Measurements from ENCODE around the gene IMPDH1.
A peak's percentile ranks its signal among the peaks of the same experiment; 100 is the strongest.

IMPDH1 gene

DNA sequence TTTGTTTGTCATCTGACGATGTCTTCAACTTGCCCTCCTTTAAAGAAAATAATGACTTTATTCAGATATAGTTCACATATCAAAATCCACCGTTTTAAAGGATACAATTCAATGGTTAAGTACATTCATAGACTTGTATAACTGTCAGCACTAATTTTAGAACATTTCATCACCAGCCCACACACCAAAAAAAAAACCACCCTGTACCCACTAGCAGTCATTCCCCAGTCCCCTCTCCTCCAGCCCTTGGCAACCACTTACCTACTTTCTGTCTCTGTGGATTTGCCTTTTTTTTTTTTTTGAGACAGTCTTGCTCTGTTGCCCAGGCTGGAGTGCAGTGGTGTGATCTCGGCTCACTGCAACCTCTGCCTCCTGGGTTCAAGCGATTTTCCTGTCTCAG, 40.6 kb upstream of the IMPDH1 start:
- Histone ChIP-seq H3K27ac (ENCODE audit: low read length) (no peak overlapping the region), H3K36me3 (ENCODE audit: insufficient read depth, low read depth, low read length) (no peaks in the 10 kb centered on the region), H3K4me3 (ENCODE audit: low read length) (no peak overlapping the region), H3K9ac (ENCODE audit: low read depth, low read length) (no peak overlapping the region), H3K4me1 (ENCODE audit: insufficient read depth, low read length) (peaks cover 15% of the 10 kb centered on the region), H3K9me3 (ENCODE audit: insufficient read depth, low read depth, low read length) (no peaks in the 10 kb centered on the region), H3K27me3 (ENCODE audit: insufficient read depth, low read length) (peaks cover 6% of the 10 kb centered on the region; the same call in 1 of the 2 replicates)

DNA sequence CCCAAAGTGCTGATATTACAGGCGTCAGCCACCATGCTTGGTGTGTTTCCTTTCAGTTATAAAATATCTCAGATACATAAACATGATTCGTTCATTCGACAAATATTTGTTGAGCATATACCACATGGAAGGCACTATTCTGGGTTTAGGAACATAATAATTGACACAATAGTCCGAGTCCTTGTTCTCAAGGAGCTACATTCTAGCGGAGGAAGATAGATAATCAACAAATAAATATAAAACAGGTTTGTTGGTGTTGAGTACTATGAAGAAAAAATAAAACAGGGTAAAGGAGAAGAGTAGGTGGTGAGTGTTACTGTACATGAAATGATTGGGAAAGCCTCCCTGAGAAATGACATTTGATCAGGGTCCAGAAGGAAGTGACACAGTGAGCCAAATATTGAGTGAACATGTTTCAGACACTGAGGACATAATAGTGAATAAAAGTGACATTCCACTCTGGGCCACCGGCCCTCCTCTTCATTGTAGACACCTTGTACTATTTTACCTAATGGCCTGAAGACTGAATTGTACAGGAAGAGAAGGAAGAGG, 39.0 kb upstream of the IMPDH1 start:
- no peak overlapping the region for H3K4me3 ChIP-seq (ENCODE audit: low read length)
- H3K9me3 ChIP-seq (ENCODE audit: insufficient read depth, low read depth, low read length) = no peaks in the 10 kb centered on the region
- H3K27ac ChIP-seq (ENCODE audit: low read length) = no peak overlapping the region
- H3K4me1 ChIP-seq (ENCODE audit: insufficient read depth, low read length) = peaks cover 6% of the 10 kb centered on the region
- H3K27me3 ChIP-seq (ENCODE audit: insufficient read depth, low read length) = no peaks in the 10 kb centered on the region
- H3K36me3 ChIP-seq (ENCODE audit: insufficient read depth, low read depth, low read length) = no peaks in the 10 kb centered on the region
- no peak overlapping the region for H3K9ac ChIP-seq (ENCODE audit: low read depth, low read length)

DNA sequence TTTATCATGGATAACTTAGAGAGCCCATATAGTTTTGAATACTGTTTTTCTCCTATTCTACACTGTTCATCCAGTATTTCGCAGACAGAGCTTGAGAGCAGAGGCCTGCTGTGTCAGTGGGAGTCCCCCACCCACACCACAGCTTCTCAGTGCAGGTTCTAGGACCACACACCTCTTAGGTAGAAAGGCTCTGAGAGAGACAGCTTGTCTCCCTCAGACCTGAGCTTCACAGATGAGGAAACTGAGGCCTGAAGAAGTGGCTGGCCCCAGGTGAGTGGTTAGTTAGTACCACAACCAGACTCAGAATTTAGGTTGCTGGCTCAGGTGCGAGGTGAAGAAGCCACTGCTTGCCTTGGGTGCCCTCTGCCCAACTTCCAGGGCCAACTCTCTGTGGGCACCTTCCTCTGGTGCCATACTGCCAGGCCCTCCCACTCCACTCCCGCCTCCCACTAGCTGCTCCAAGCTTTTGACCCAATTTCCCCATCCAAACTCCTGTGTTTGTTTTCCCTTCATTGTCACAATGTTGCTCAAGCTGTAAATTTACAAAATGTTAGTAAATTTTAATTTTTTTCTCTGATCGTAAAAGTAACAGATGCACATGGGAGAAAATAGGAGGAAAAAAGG, 38.3 kb upstream of the IMPDH1 start:
- no peaks in the 10 kb centered on the region for H3K9me3 ChIP-seq (ENCODE audit: insufficient read depth, low read depth, low read length)
- H3K36me3 ChIP-seq (ENCODE audit: insufficient read depth, low read depth, low read length) = no peaks in the 10 kb centered on the region
- H3K4me3 ChIP-seq (ENCODE audit: low read length) = no peak overlapping the region
- H3K9ac ChIP-seq (ENCODE audit: low read depth, low read length) = no peak overlapping the region; the same call in 1 of the 2 replicates
- H3K27ac ChIP-seq (ENCODE audit: low read length) = no peak overlapping the region
- peaks cover 3% of the 10 kb centered on the region; the same call in 1 of the 2 replicates for H3K4me1 ChIP-seq (ENCODE audit: insufficient read depth, low read length)
- H3K27me3 ChIP-seq (ENCODE audit: insufficient read depth, low read length) = no peaks in the 10 kb centered on the region

DNA sequence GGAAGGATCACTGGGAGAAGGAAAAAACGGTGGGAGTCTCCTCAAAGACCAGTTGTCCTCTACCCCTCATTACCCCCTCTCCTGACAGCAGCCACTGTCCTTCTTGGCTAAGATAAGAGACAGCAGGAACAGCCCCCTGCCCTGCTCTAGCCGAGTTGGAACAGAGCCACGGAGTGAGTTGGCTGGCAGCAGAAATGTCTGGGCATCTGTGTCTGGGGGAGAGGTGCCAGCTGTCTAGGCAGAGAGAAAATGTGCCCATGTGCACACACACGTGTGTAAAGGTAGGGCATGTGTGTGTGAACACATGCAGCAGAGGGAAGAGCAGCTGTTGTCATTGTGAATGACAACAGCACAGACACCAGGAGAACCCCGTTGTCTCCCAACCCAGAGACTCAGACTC, 36.5 kb upstream of the IMPDH1 start:
- Histone ChIP-seq H3K4me3 (ENCODE audit: low read length) (no peak overlapping the region), H3K9me3 (ENCODE audit: insufficient read depth, low read depth, low read length) (no peaks in the 10 kb centered on the region), H3K9ac (ENCODE audit: low read depth, low read length) (no peak overlapping the region), H3K36me3 (ENCODE audit: insufficient read depth, low read depth, low read length) (no peaks in the 10 kb centered on the region), H3K27me3 (ENCODE audit: insufficient read depth, low read length) (no peaks in the 10 kb centered on the region), H3K27ac (ENCODE audit: low read length) (no peak overlapping the region), H3K4me1 (ENCODE audit: insufficient read depth, low read length) (no peaks in the 10 kb centered on the region)

DNA sequence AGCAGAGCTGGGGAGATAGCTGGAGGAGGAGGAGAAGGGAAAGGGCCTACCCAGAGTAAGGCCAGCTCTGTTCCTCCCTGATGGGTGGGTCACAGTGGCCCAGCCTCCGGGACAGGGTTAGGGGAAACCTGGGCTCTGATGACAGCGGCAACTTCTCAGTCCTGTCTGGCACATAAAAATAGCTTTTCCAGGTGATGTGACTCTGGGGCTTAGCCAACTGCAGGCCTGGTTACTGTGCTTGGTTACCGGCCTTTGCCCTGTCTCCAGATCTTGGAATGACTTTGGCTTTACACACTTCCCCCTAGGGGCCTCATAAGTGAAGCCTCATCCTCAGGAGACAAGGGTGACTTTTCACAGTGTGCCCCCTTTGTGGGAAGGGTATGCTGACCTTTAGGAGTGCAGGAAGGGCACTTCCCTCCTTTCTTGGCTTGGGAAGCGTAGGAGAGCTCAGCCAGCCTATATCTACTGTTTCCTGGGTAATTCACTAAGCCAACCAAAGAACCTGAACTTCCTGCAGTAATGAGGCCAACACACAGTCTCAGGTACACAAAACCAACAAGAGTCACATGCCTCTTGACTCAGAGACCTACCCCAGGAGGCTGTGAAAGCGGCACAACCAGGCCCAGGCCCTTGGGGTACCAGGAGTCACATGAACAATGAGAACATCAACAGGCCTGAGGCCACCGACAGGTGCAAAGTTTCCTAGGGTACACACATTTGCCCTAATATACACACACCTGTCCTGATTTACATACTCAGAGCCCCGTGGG, 34.2 kb upstream of the IMPDH1 start:
- H3K9me3 ChIP-seq (ENCODE audit: insufficient read depth, low read depth, low read length) = no peaks in the 10 kb centered on the region
- no peak overlapping the region for H3K4me3 ChIP-seq (ENCODE audit: low read length)
- no peaks in the 10 kb centered on the region for H3K4me1 ChIP-seq (ENCODE audit: insufficient read depth, low read length)
- no peaks in the 10 kb centered on the region for H3K36me3 ChIP-seq (ENCODE audit: insufficient read depth, low read depth, low read length)
- H3K27me3 ChIP-seq (ENCODE audit: insufficient read depth, low read length) = no peaks in the 10 kb centered on the region
- no peak overlapping the region for H3K27ac ChIP-seq (ENCODE audit: low read length)
- no peak overlapping the region for H3K9ac ChIP-seq (ENCODE audit: low read depth, low read length)

DNA sequence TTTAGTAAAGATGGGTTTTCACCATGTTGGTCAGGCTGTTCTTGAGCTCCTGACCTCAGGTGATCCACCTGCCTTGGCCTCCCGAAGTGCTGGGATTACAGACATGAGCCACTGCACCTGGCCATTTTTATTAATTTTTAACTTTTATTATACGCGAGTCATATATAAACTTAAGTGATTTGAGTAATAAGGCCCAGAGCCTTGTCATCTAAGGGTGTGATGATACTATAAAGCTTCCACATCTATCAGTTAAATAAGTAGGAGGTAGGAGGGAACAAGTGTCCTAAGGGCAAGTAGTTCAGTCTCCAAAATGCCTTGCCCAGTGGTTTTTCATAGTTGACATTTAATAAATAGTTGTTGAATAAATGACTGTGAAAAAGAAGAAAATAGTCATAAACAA, 32.6 kb upstream of the IMPDH1 start:
- H3K27me3 ChIP-seq (ENCODE audit: insufficient read depth, low read length) = no peaks in the 10 kb centered on the region
- H3K9me3 ChIP-seq (ENCODE audit: insufficient read depth, low read depth, low read length) = no peaks in the 10 kb centered on the region
- no peaks in the 10 kb centered on the region for H3K4me1 ChIP-seq (ENCODE audit: insufficient read depth, low read length)
- H3K4me3 ChIP-seq (ENCODE audit: low read length) = no peak overlapping the region
- no peak overlapping the region for H3K9ac ChIP-seq (ENCODE audit: low read depth, low read length)
- H3K27ac ChIP-seq (ENCODE audit: low read length) = no peak overlapping the region
- no peaks in the 10 kb centered on the region for H3K36me3 ChIP-seq (ENCODE audit: insufficient read depth, low read depth, low read length)

DNA sequence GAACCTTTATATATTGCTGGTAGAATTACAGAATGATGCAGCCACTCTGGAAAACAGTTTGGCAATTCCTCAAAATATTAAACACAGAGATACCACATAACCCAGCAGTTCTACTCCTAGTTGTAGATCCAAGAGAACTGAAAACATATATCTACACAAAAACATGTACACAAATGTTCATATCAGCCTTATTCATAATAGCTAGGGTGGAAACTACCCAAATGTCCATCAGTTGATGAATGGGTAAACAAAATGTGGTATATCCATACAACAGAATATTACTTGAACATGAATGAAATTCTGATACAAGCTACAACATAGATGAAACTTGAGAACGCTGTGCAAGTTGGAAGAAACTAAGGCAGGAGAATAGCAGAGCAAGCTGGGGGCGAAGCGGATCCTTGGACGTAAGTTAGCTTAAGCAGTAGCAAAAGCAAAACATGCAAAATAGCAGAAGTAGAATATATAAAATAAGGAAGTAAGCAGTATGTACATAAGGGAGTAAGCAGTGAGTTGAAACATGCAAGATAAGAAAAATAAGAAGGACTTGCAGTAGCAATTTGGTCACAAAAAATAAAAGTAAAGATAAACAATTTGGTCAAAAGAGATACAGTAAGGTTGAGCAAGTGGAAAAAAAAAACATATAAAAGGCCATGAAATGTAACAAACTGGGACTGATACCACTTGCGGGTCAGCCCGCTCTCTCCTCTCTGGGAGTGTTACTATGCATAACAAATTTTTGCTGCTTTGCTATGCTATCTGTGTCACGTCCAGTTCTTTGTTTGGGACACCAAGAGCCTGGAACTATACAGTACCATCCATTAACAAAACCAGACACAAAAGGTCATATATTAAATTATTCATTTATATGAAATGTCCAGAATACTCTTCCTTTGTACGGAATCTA, 27.9 kb upstream of the IMPDH1 start:
- Histone ChIP-seq H3K27ac (ENCODE audit: low read length) (no peak overlapping the region), H3K4me3 (ENCODE audit: low read length) (no peak overlapping the region), H3K9me3 (ENCODE audit: insufficient read depth, low read depth, low read length) (no peaks in the 10 kb centered on the region), H3K36me3 (ENCODE audit: insufficient read depth, low read depth, low read length) (no peaks in the 10 kb centered on the region), H3K9ac (ENCODE audit: low read depth, low read length) (no peak overlapping the region), H3K27me3 (ENCODE audit: insufficient read depth, low read length) (no peaks in the 10 kb centered on the region), H3K4me1 (ENCODE audit: insufficient read depth, low read length) (0 out of 2 replicates have a peak, but pooled peaks cover 6% of the 10 kb centered on the region)

DNA sequence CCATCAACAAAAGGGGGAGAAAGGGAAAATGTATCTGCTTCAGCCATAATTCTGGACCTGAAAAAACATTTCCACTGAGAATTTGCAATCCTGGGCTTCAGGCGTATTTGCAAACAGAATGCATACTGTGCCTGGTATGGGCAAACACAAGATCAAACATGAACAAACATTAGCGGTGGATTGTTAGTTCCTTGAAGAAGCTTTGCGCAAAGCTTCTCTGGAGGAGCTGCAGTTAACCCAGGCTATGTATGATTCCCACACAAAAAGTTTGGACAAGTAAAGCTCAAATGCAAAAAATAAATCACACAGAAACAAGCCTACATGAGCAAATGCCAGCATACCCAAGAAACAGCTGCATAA, 25.5 kb upstream of the IMPDH1 start:
- Histone ChIP-seq H3K9ac (ENCODE audit: low read depth, low read length) (no peak overlapping the region), H3K36me3 (ENCODE audit: insufficient read depth, low read depth, low read length) (no peaks in the 10 kb centered on the region), H3K4me3 (ENCODE audit: low read length) (no peak overlapping the region; the same call in 1 of the 2 replicates), H3K27ac (ENCODE audit: low read length) (no peak overlapping the region), H3K27me3 (ENCODE audit: insufficient read depth, low read length) (no peaks in the 10 kb centered on the region), H3K4me1 (ENCODE audit: insufficient read depth, low read length) (peaks cover 11% of the 10 kb centered on the region; the same call in 1 of the 2 replicates), H3K9me3 (ENCODE audit: insufficient read depth, low read depth, low read length) (no peaks in the 10 kb centered on the region)

DNA sequence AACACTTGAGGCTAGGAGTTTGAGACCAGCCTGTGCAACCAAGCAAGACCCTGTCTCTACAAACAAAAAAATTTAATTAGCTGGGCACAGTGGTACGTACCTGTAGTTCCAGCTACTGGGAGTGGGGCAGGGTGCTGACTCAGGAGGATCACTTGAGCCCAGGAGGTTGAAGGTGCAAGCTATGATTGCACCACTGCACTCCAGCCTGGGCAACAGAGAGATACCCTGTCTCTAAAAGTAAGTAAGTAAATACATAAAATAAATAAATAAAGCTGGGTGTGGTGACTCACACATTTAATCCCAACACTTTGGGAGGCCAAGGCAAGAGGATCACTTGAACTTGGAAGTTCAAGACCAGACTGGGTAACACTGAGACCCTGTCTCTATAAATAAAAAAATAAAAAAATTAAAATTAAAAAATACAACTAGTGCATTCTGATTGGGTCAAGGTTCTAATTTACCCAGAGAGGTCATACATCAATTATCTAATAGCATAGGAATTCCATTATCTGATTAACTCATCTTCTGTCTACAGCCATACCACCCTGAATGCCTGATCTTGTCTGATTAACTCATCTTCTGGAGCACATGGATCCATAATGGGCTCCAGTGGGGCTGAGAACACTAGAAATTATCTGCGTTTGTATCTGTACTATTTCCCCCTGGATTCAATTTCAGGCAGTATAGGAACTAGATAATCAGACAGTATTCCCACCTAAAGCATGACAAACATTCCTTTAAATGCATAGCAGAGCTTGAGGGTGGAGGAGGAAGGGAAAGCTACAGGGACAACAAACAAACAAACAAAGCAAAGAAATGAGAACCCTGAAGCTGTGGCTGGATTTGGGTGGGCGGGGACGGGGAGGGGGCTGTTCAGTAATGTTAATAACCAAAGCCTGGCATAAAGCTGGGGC, 24.9 kb upstream of the IMPDH1 start:
- Histone ChIP-seq H3K4me1 (ENCODE audit: insufficient read depth, low read length) (peaks cover 11% of the 10 kb centered on the region; the same call in 1 of the 2 replicates), H3K4me3 (ENCODE audit: low read length) (no peak overlapping the region; the same call in 1 of the 2 replicates), H3K27me3 (ENCODE audit: insufficient read depth, low read length) (no peaks in the 10 kb centered on the region), H3K27ac (ENCODE audit: low read length) (no peak overlapping the region), H3K36me3 (ENCODE audit: insufficient read depth, low read depth, low read length) (no peaks in the 10 kb centered on the region), H3K9me3 (ENCODE audit: insufficient read depth, low read depth, low read length) (no peaks in the 10 kb centered on the region), H3K9ac (ENCODE audit: low read depth, low read length) (no peak overlapping the region)

DNA sequence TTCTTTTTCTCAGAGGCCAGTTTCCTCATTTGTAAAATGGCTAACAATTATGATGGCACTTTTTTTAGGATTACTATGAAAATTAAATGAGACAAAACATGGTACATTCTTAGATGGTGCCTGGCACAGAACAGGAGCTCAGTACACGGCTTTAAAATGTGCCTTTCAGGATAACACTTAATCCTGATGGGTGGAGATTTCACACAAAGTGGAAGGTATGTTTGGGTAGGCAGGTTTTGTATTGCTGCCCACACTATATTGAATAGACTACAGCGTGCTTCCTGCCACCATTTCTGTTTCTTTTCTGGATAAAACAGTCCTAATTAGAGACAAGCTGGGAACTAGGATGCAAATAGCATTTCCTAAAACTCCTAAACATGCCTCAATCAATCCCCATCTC, 22.0 kb upstream of the IMPDH1 start:
- no peaks in the 10 kb centered on the region for H3K36me3 ChIP-seq (ENCODE audit: insufficient read depth, low read depth, low read length)
- no peaks in the 10 kb centered on the region for H3K27me3 ChIP-seq (ENCODE audit: insufficient read depth, low read length)
- peak overlapping the region; percentile 2; the same call in 1 of the 2 replicates for H3K9ac ChIP-seq (ENCODE audit: low read depth, low read length)
- H3K27ac ChIP-seq (ENCODE audit: low read length) = no peak overlapping the region
- H3K4me1 ChIP-seq (ENCODE audit: insufficient read depth, low read length) = peaks cover 11% of the 10 kb centered on the region; the same call in 1 of the 2 replicates
- H3K9me3 ChIP-seq (ENCODE audit: insufficient read depth, low read depth, low read length) = no peaks in the 10 kb centered on the region
- H3K4me3 ChIP-seq (ENCODE audit: low read length) = no peak overlapping the region
